CD4-positive, alpha-beta T cell treated with Interleukin-4 for 4 hours (primary cell): ENCODE data around the gene ARHGAP15.

Experiments used
- DNase-seq: peaks from one replicate; pipeline ENCODE4 v3.0.0-alpha.2; 2020

The ARHGAP15 gene

GRCh38 chr2:143229952-143230351 lies 100.7 kb downstream of the ARHGAP15 start:
- DNase-seq, result no peak

DNA sequence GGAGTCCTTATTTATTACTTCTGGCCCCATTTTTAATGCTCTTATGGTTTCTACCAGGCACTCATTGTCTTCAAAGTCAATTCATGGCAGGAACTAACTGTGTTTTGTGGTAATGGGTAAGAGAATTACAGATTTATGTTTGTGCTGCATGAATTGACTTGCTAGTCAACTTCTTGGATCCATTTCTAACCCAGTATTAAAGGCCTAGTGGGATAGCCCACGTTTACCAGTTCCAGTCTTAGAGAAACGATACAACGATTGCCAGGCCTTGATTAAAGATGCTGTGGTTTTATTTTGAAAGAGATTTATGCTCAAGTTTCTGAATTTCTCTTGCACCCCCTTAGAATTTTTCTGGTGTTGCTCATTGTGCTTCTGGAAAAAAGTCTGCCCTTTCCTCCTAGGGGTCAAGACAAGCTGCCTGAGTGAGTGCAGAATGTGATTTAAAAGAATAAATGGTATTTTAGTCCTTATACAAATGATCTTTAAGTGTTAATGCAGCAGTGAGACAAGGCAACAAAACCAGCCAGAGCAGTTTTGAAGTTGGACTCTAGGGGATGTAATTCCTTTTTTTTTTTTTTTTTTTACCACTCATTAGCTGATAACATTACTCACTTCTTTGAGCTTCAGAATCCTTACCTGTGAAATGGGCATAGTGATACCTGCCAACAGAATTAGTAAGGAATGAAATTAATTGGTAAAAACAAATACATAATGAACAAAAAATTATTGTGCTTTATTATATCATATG lies 101.5 kb downstream of the ARHGAP15 start:
- no peak for DNase-seq

GRCh38 chr2:143231254-143231645 lies 102.0 kb downstream of the ARHGAP15 start:
- no peak for DNase-seq

DNA sequence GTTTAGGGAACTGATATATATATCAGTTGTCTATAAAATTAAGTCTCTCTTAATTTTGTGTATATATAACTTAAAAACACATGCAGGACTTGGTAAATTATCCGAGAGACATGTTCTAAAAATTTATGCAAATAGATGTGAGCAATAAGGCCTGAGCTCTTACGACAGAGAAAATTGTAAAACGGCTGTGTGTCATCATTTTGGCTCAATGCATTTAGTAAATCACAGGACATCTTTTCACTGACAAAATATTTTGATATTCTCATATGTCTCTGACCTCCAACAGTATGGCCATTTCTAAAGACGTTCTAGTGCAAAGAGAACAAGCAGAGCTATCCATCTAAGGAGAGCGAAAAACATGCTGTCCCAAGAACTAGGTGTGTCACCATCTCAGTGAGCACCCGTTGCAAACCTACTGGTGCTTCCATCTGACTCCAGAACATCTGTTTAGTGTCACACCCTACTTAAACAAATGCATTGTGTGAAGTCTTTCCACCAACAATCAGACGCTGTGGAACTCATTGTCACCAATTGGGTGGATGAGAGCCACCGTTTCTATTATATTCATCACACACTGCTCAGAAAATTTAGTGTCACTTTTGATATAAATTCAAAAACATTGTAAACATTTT lies 108.0 kb downstream of the ARHGAP15 start:
- no peak for DNase-seq

- DNase-seq, result no peak
These were observed 112.3 kb downstream of the ARHGAP15 start for GRCh38 chr2:143241403-143242088.

- no peak for DNase-seq
These were observed 117.0 kb downstream of the ARHGAP15 start for GRCh38 chr2:143246246-143246645.

DNA sequence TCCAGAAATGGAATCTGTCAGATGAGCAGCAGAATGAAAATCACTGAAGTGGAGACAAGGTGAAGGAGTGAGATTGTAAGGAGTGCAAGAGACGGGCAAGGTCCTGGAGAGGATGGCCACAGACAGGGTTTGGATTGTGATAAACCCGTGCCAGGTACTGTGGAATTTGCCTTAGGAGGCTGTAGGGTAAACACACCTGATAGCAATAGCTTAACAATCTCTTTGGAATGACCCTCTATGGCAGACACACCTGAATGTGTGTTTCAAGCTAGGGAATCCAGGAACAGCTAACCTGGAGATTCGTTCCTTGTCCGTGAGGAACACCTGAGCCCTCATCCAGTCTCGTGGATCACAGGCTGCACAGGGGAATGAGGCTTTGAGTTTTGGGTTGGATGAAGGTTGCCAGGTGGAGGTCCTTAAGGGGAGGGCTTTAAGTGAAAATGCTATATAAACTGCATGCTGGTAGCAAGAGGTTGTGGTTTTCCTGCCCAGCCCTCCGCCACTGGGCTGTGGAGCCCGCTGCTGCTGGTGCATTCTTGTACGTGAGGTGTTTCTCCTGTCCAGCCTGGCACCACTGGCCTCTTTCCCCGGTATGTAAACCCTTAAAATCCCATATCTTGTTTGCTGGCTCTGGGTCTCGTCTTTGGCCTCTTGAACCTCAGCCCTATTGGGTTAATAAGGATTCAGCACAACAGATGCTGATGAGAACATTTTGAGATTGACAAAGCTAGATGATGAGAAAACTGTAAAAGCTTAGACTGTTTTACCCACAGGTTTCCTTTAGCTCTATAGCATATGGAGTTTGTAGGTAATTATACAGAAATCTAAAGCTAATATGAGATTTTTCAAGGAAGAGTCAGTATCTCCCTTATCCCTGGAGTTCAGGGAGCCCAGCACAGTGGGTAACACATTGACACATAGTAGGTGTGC lies 117.9 kb downstream of the ARHGAP15 start:
- DNase-seq, result peak; percentile 68

GRCh38 chr2:143248631-143249030 lies 119.4 kb downstream of the ARHGAP15 start:
- DNase-seq, result no peak

GRCh38 chr2:143251681-143252080 lies 122.5 kb downstream of the ARHGAP15 start:
- DNase-seq, result no peak

DNA sequence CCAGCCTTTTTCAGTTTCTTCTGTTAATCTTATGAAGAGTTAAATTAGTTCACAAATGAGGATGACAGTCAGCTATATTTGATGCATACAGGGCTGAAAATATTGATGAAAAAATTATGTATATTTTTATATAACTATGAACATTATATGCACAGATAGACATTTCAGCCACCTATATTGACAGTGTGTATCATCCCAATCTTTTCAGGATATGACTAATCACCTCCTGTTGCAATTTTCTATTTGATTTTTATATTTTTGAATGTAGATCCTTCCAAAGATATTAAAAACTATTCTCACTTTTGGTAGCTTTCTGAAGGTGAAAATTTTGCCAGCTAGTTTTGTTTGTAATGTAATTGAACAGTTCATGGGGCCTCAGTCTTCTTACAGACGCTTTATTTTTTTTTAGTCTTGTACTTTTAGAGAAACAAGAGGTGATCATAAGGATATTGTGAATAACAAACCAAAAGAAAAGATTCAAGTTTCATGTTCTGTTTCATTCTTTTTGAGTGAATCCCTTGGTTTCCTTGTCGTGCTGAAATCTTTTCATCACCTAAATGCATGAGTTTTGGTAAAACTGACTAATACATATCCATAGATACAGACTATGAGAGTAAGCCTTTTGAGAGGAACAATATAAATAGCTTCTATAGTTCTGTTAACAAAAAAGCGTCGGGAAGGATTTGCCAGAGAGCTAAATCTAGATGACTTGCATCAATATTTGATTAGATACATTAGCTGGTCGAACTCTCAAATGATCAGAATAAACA lies 123.1 kb downstream of the ARHGAP15 start:
- peak; percentile 40 for DNase-seq

GRCh38 chr2:143254110-143254509 lies 124.9 kb downstream of the ARHGAP15 start:
- peak; percentile 54 for DNase-seq

GRCh38 chr2:143255086-143255485 lies 125.9 kb downstream of the ARHGAP15 start:
- DNase-seq, result peak; percentile 22

DNA sequence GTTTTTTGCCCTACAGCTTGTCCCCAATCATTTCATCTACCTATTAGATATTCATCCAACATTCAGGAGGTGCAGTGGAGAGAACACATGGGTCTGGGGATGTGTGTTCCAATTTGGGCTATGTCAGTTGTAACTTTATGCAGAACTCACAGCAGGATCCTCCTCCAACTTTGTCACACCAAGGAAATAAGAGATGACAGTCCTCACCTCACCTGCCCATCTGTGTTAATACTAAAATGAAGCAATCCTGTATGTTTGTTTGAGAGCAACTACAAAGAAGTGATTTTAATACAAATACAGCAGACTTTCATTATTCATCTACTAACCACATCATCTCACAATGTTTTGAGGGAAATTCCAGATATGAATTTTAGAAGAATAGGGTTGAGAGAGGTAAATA lies 126.7 kb downstream of the ARHGAP15 start:
- peak; percentile 77 for DNase-seq

DNA sequence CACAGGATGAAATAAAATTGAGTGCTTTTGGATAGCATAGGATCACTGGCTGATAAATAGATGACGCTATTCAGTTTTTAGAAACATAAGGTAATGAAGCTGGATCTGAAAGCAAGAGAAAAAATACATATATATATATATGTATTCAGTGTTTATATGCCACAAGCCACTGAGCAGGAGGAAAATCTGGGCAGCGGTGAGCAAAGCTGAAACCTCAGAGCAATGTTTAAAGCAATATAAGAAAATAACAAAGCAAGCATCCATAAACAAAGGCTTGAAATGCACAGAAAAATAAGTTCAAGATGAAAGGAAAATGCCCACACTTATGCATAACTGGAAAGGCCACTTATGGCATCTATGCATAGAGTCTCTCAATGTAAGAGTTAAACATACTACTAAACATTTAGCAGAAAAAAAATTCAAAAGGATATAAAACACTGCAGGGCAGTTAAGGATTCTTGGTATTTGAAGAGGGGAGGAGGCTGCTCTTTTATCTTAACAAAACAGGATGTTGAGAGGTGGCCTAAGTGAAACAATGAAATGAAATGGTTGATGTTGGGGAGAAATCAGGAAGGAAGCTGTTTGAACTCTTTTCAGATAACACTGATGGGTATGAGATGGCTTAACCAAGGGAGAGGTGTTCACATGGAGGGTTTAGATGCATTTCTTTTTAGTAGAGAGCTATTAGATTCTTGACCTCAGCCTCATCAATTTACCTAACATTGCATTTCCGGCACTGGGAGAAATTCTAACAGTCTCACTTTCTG lies 129.1 kb downstream of the ARHGAP15 start:
- DNase-seq, result peak; percentile 80

- DNase-seq, result peak; percentile 82
These were observed 130.2 kb downstream of the ARHGAP15 start for GRCh38 chr2:143259368-143259958.

- peak; percentile 80 for DNase-seq
These were observed 132.8 kb downstream of the ARHGAP15 start for GRCh38 chr2:143261986-143262385.

GRCh38 chr2:143262389-143262788 lies 133.2 kb downstream of the ARHGAP15 start:
- DNase-seq, result peak; percentile 41

DNA sequence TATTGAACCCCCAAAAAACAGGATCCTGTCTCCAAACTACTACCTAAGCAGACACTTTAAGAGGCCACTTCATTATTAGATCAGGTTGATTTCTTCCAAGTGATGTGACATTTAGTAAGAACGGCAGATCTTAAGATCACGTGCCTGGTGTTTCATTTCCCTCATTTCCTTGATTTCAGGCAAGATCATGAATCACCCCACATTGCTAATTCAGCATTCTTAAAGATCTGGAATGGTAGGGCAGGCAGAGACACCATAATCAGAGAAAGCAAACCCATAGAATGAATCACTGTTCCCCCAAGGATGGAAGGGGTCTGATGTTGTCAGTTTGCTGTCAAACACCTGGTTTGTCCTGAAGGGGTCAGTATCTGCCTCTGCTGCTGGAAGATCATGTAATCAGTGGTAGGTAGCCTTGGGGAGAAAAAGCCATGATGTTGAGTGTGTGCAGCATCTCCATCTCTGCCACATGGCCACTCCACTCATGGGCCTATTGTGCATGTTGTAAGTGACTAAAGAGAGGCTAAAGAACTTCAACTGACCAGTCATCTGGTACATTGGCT lies 133.9 kb downstream of the ARHGAP15 start:
- DNase-seq, result peak; percentile 58

GRCh38 chr2:143264851-143265250 lies 135.6 kb downstream of the ARHGAP15 start:
- no peak for DNase-seq

DNA sequence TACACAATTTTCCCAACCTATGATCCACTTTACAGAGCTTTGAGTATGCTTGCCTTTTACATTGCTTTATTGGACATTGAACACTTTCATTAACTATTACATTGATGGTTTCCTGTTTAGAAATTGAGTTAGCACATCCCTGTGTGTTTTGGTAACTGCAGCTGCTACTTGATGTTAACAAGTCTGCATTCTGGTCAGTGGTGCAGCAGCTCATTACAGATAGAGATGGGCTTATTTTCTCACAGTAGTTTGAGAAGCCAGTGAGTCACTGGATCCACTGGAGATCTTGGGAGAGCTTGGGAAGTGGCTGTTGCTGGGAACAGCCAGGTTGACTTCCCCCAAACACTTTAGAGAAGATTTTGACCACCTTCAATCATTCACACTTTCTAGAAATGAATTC lies 150.5 kb downstream of the ARHGAP15 start:
- DNase-seq, result no peak
